Raji (cell line): Measurements from ENCODE around the gene PYGB.

Experiments
- POLR2A ChIP-seq: IDR thresholded peaks from 2 replicates; pipeline ENCODE4 v1.6.1; 2011; ENCODE audit warnings: low read depth, low read length, control low read depth; ENCODE audit not compliant: insufficient read depth

The PYGB gene

GRCh38 chr20:25287631-25288290 is 39.9 kb downstream of the PYGB start:
- TF ChIP-seq POLR2A = no peak

- no peak for TF ChIP-seq POLR2A
These were observed 40.7 kb downstream of the PYGB start for GRCh38 chr20:25288291-25289181.

- TF ChIP-seq POLR2A = no peak
These were observed 42.2 kb downstream of the PYGB start for GRCh38 chr20:25289886-25290597.

GRCh38 chr20:25290646-25291431 is 43.0 kb downstream of the PYGB start:
- no peak for TF ChIP-seq POLR2A

GRCh38 chr20:25291432-25292133 is 43.7 kb downstream of the PYGB start:
- no peak for TF ChIP-seq POLR2A

- no peak for TF ChIP-seq POLR2A
These were observed 44.4 kb downstream of the PYGB start for GRCh38 chr20:25292176-25292891.

GRCh38 chr20:25293507-25293906 is 45.6 kb downstream of the PYGB start:
- TF ChIP-seq POLR2A = no peak

GRCh38 chr20:25293910-25294458 is 46.1 kb downstream of the PYGB start:
- no peak for TF ChIP-seq POLR2A

- no peak for TF ChIP-seq POLR2A
These were observed 46.8 kb downstream of the PYGB start for GRCh38 chr20:25294459-25295385.

GRCh38 chr20:25295386-25296093 is 47.7 kb downstream of the PYGB start:
- no peak for TF ChIP-seq POLR2A
